Tibial artery (tissue), 4 donors: ENCODE measurements around the gene GPR63.

Experiments used
- DNase-seq, 2 donors: peaks; one replicate each; pipeline ENCODE4 v3.0.0-alpha.2; 2019
- H3K27ac ChIP-seq, 2 donors: fragments of 200-600 bp; sonication (generic) in 1 of 2; 1 replicate in 1 of 2; 2 replicates in 1 of 2; pipeline ENCODE4 v1.5.1; 2018 to 2019; ENCODE audit warnings: mild to moderate bottlenecking in 1 of 2
- H3K27me3 ChIP-seq, 2 donors: fragments of 200-600 bp; sonication (generic) in 1 of 2; one replicate each; pipeline versions ENCODE4 v1.5.1 to v1.6.0; 2016 to 2019
- H3K36me3 ChIP-seq, 3 donors: fragments of 200-600 bp; sonication (generic) in 2 of 3; one replicate each; pipeline ENCODE4 v1.5.1; 2016 to 2019; ENCODE audit warnings: mild to moderate bottlenecking in 2 of 3
- H3K4me1 ChIP-seq, 4 donors: fragments of 200-600 bp; sonication (generic) in 2 of 4; 1 replicate in 3 of 4; 2 replicates in 1 of 4; pipeline ENCODE4 v1.5.1; 2016 to 2019
- H3K4me3 ChIP-seq, 2 donors: fragments of 200-600 bp; sonication (generic) in 1 of 2; 1 replicate in 1 of 2; 2 replicates in 1 of 2; pipeline ENCODE4 v1.5.1; 2018 to 2019; ENCODE audit warnings: mild to moderate bottlenecking in 2 of 2
- H3K9me3 ChIP-seq, 3 donors: fragments of 200-600 bp; sonication (generic) in 1 of 3; one replicate each; pipeline ENCODE4 v1.5.1; 2016 to 2019
- intact Hi-C: fragments of 100-400 bp; cut with DNase I; formaldehyde crosslinking; loops from one replicate; pipeline ENCODE4 v1.15.0; 2023; ENCODE audit warnings: low total_unique reads
- TF ChIP-seq, protein P1 (sequence below), 2 experiments: fragments of 200-600 bp in 1 of 2; fragments of 450-650 bp in 1 of 2; IDR thresholded peaks; one replicate each; pipeline ENCODE4 v1.5.1; 2017 to 2019; ENCODE audit warnings: antibody characterized with exemption in 2 of 2, mild to moderate bottlenecking in 1 of 2, moderate library complexity in 1 of 2

The GPR63 gene

DNA sequence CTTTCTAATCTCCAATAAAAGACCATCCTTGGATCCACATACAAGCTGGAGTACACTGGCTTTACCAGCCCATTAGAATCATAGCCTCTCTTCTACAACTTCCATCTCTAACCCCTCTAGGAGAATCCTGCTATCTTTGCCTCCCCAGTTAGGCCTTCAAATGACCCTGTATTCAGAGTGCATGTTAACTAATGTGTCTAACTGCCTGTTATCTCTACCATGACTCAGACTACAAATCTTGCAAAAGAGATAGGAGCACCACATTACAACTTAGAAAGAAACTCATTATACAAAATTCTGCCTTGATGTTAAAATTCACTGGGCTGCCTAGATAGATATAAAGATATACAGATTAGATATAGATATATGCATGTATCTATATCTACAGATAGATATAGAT, 28.2 kb downstream of the GPR63 start:
- intact Hi-C loops: no loop called here
- Histone ChIP-seq H3K4me1 (peaks cover 0 to 29% (median 0%) of the 10 kb centered on the region in 4 donors), H3K4me3 (no peak overlapping the region), H3K36me3 (no peaks in the 10 kb centered on the region), H3K27ac (no peak overlapping the region), H3K27me3 (no peaks in the 10 kb centered on the region), H3K9me3 (no peaks in the 10 kb centered on the region)
- no peak for DNase-seq
- TF ChIP-seq, protein P1, sequence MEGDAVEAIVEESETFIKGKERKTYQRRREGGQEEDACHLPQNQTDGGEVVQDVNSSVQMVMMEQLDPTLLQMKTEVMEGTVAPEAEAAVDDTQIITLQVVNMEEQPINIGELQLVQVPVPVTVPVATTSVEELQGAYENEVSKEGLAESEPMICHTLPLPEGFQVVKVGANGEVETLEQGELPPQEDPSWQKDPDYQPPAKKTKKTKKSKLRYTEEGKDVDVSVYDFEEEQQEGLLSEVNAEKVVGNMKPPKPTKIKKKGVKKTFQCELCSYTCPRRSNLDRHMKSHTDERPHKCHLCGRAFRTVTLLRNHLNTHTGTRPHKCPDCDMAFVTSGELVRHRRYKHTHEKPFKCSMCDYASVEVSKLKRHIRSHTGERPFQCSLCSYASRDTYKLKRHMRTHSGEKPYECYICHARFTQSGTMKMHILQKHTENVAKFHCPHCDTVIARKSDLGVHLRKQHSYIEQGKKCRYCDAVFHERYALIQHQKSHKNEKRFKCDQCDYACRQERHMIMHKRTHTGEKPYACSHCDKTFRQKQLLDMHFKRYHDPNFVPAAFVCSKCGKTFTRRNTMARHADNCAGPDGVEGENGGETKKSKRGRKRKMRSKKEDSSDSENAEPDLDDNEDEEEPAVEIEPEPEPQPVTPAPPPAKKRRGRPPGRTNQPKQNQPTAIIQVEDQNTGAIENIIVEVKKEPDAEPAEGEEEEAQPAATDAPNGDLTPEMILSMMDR (IDR thresholded peaks at IDR 0.05): no peak

- Histone ChIP-seq H3K27ac (no peak overlapping the region), H3K9me3 (no peaks in the 10 kb centered on the region), H3K4me1 (no peaks in the 10 kb centered on the region), H3K36me3 (peaks cover 12 to 13% (median 12%) of the 10 kb centered on the region in 3 donors), H3K27me3 (no peaks in the 10 kb centered on the region), H3K4me3 (no peak overlapping the region)
- TF ChIP-seq, protein P1 (IDR thresholded peaks at IDR 0.05): no peak
- DNase-seq: no peak
- intact Hi-C loops: no loop called here
These were observed 34.2 kb downstream of the GPR63 start for GRCh38 chr6:96803106-96803481.

GRCh38 chr6:96795481-96795880, 41.8 kb downstream of the GPR63 start:
- DNase-seq: no peak
- no peaks in the 10 kb centered on the region for H3K9me3 ChIP-seq
- H3K27ac ChIP-seq: no peak overlapping the region
- H3K4me3 ChIP-seq: no peak overlapping the region
- intact Hi-C loops: no loop called here
- TF ChIP-seq, protein P1 (IDR thresholded peaks at IDR 0.05): no peak
- H3K4me1 ChIP-seq: no peaks in the 10 kb centered on the region
- H3K27me3 ChIP-seq: no peaks in the 10 kb centered on the region
- peaks cover 14 to 21% (median 18%) of the 10 kb centered on the region in 3 donors for H3K36me3 ChIP-seq

DNA sequence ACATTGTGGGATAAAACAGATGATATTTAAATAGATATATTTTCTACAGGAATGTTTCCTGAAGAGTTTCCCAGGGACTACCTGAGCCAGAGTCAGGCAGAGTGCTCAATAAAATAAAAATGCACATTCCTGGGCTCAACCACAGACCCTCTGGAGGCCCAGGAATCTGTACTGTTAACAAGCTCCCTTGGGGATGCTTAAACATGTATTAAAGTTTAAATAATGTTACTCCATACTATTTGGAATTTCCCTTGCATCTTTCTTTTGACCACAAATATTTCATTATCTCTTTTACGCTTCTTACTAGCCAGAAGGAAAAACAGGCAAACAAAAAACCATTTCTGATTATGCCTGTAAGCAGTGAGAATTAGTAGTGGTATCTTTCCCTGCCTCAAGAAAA, 42.3 kb downstream of the GPR63 start:
- peaks cover 0 to 2% (median 0%) of the 10 kb centered on the region in 4 donors for H3K4me1 ChIP-seq
- DNase-seq: no peak
- TF ChIP-seq, protein P1 (IDR thresholded peaks at IDR 0.05): no peak
- H3K27ac ChIP-seq: no peak overlapping the region
- H3K27me3 ChIP-seq: no peaks in the 10 kb centered on the region
- intact Hi-C loops: no loop called here
- no peaks in the 10 kb centered on the region for H3K9me3 ChIP-seq
- H3K36me3 ChIP-seq: peaks cover 14 to 21% (median 18%) of the 10 kb centered on the region in 3 donors
- H3K4me3 ChIP-seq: no peak overlapping the region

DNA sequence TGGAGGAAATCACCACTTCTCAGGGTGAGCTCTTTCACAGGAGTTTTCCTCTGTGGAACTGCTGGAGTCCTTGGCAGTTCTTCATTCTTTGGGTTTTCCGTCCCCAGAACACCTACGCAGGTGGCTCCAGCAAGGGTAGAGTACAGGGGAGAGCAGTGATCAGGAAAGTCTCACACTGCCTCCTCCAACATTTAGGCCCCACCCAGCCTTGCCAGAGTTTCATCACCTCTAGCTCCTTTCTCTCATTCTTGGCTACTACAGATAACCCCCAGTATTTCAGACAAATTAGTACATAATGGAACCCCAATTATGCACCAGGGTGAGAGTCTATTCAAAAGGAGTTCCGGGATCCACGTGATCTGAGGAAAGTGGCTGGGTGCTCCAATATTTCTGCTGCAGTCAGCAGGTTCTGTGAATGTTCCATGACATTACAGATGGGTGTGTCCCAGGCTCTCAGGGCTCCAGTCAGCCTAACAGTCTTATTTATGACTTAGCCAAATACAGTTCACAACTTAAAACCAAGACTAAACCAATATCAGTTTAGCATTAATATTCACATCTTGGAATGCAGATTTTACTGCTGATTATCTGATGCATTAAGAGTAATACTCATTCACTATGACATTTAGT, 44.6 kb downstream of the GPR63 start:
- H3K27ac ChIP-seq: no peak overlapping the region
- no peaks in the 10 kb centered on the region for H3K27me3 ChIP-seq
- intact Hi-C loops: no loop called here

More for the DNA sequence above, 44.6 kb downstream of the GPR63 start:
- no peak for DNase-seq
- Histone ChIP-seq H3K4me3 (no peak overlapping the region), H3K4me1 (peaks cover 0 to 18% (median 9%) of the 10 kb centered on the region in 4 donors), H3K9me3 (no peaks in the 10 kb centered on the region), H3K36me3 (peaks cover 0 to 6% (median 4%) of the 10 kb centered on the region in 3 donors)
- TF ChIP-seq, protein P1 (IDR thresholded peaks at IDR 0.05): no peak
